GM12878 (cell line): Measurements from ENCODE around the gene MYO1D. TPM values are rescaled to one million over a fixed set of nuclear protein-coding genes. Genes with fewer than 3 reads are reported as not detected.

Source experiments
- ETV6 ChIP-seq, 2 experiments: fragments of 450-650 bp in 1 of 2; IDR thresholded peaks in 1 of 2; conservative IDR thresholded peaks in 1 of 2; 2 replicates each; pipeline ENCODE4 v1.6.1; 2014; ENCODE audit warnings: antibody characterized with exemption in 1 of 2, borderline replicate concordance in 1 of 2, low read depth in 1 of 2, mild to moderate bottlenecking in 1 of 2, moderate library complexity in 1 of 2
- IRF5 ChIP-seq: fragments of 450-650 bp; IDR thresholded peaks from 2 replicates; pipeline ENCODE4 v1.6.1; 2017; ENCODE audit warnings: borderline replicate concordance
- MLLT1 ChIP-seq: fragments of 450-650 bp; IDR thresholded peaks from 2 replicates; pipeline ENCODE4 v1.6.1; 2016; ENCODE audit warnings: mild to moderate bottlenecking
- NKRF ChIP-seq: fragments of 450-650 bp; conservative IDR thresholded peaks from 2 replicates; pipeline ENCODE4 v1.6.1; 2017; ENCODE audit warnings: mild to moderate bottlenecking, moderate library complexity
- PAX5 ChIP-seq: IDR thresholded peaks from 2 replicates; pipeline ENCODE4 v1.6.1; 2011; ENCODE audit warnings: low read depth, low read length, borderline replicate concordance
- RB1 ChIP-seq: fragments of 450-650 bp; formaldehyde crosslinking; IDR thresholded peaks from 2 replicates; pipeline ENCODE4 v1.6.1; 2017; ENCODE audit warnings: mild to moderate bottlenecking, borderline replicate concordance
- SUZ12 ChIP-seq: fragments of 200-600 bp; sonication (generic); IDR thresholded peaks from one replicate; pipeline ENCODE4 v1.6.1; 2018; ENCODE audit warnings: antibody characterized with exemption, mild to moderate bottlenecking; ENCODE audit not compliant: unreplicated experiment
- TCF3 ChIP-seq: IDR thresholded peaks from 2 replicates; pipeline ENCODE4 v1.6.1; 2012; ENCODE audit warnings: low read depth, mild to moderate bottlenecking, low read length, borderline replicate concordance; ENCODE audit not compliant: insufficient read depth
- polyA plus RNA-seq, 11 experiments: library from polyadenylated mRNA; depleted of rRNA in 4 of 11; unstranded in 6 of 11; stranded (reverse) in 5 of 11; fragments of >200 nt; fragmentation: Nextera tagmentation in 4 of 11; fragmentation: Illumina TruSeq in 1 of 11; extraction: Ambion mirVana in 4 of 11; extraction: Trizol in 1 of 11; gene quantifications; 1 replicate in 1 of 11; 2 replicates in 10 of 11; pipeline versions ENCODE4 v1.2.1 to v1.2.3, GENCODE V29; 2011 to 2016; ENCODE audit warnings: inconsistent platforms in 2 of 11, missing spikeins in 2 of 11, low read depth in 1 of 11
- total RNA-seq, 4 experiments: library from RNA; depleted of rRNA in 3 of 4; stranded (reverse); fragments of >200 nt in 3 of 4; fragmentation: Illumina TruSeq in 1 of 4; extraction: Trizol in 1 of 4; gene quantifications; 2 replicates each; pipeline versions ENCODE4 v1.2.1 to v1.2.3, GENCODE V29; 2013 to 2021
- TF ChIP-seq, protein P1 (sequence below): fragments of 450-650 bp; formaldehyde crosslinking; IDR thresholded peaks from 2 replicates; pipeline ENCODE4 v1.4.0; 2020; ENCODE audit warnings: mild to moderate bottlenecking, moderate library complexity
- TF ChIP-seq, protein P2 (sequence below): fragments of 450-650 bp; IDR thresholded peaks from 2 replicates; pipeline ENCODE4 v1.6.1; 2018; ENCODE audit warnings: borderline replicate concordance, mild to moderate bottlenecking; ENCODE audit not compliant: partially characterized antibody
- TF ChIP-seq, protein P3 (sequence below): fragments of 450-650 bp; IDR thresholded peaks from 2 replicates; pipeline ENCODE4 v1.6.1; 2016; ENCODE audit warnings: mild to moderate bottlenecking, moderate library complexity, borderline replicate concordance

The MYO1D gene
- total and polyA plus RNA-seq, 10 of the 15 experiments (the other 5 are each of a cell fraction or from before 2014, with no cell fraction given): 1.8 to 37.7 (median 25.4) TPM

DNA sequence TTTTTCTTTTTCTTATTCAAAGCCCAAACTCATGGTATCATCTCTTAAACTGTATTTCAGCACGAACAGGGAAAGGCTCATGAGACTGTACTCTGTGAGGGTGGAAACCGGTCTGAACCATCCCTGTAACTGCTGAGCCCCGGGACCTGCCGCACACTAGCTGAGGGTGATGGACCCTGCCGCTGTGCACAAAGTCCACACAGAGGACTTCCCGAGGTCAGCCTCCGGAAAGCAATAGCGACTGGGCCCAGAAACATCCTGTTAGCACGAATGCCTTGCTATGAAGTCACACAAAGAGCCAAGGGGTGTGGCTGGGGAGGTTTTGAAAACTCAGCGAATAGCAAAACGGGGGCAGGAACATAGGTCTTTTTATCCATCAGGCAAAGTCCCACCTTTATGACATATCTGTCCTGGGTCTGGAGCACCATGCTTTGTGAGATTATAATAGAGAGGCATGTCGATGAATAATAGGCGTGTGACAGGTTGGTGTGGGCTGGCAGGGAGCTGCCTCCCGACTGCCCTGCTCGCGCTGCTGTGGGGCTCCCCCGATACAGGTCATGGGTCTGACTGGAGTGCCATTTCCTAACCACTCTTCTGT, 356.7 kb downstream of the MYO1D start (continued):
- TF ChIP-seq, protein P1, sequence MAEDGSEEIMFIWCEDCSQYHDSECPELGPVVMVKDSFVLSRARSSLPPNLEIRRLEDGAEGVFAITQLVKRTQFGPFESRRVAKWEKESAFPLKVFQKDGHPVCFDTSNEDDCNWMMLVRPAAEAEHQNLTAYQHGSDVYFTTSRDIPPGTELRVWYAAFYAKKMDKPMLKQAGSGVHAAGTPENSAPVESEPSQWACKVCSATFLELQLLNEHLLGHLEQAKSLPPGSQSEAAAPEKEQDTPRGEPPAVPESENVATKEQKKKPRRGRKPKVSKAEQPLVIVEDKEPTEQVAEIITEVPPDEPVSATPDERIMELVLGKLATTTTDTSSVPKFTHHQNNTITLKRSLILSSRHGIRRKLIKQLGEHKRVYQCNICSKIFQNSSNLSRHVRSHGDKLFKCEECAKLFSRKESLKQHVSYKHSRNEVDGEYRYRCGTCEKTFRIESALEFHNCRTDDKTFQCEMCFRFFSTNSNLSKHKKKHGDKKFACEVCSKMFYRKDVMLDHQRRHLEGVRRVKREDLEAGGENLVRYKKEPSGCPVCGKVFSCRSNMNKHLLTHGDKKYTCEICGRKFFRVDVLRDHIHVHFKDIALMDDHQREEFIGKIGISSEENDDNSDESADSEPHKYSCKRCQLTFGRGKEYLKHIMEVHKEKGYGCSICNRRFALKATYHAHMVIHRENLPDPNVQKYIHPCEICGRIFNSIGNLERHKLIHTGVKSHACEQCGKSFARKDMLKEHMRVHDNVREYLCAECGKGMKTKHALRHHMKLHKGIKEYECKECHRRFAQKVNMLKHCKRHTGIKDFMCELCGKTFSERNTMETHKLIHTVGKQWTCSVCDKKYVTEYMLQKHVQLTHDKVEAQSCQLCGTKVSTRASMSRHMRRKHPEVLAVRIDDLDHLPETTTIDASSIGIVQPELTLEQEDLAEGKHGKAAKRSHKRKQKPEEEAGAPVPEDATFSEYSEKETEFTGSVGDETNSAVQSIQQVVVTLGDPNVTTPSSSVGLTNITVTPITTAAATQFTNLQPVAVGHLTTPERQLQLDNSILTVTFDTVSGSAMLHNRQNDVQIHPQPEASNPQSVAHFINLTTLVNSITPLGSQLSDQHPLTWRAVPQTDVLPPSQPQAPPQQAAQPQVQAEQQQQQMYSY (CRISPR knock-in tag): no peak
- TF ChIP-seq SUZ12 (no peak), NKRF (no peak), PAX5 (peak; percentile 88), ETV6 (conservative IDR thresholded peaks at IDR 0.05 in 1 of 2, IDR thresholded peaks at IDR 0.05 in 1 of 2; ENCODE audit: borderline replicate concordance in 1 of 2, low read depth in 1 of 2) (peak in 1 of 2 experiments; percentile 63; a peak in 1 of 4 replicates), RB1 (no peak), MLLT1 (peak; percentile 94), IRF5 (no peak), TCF3 (no peak)
- TF ChIP-seq, protein P2, sequence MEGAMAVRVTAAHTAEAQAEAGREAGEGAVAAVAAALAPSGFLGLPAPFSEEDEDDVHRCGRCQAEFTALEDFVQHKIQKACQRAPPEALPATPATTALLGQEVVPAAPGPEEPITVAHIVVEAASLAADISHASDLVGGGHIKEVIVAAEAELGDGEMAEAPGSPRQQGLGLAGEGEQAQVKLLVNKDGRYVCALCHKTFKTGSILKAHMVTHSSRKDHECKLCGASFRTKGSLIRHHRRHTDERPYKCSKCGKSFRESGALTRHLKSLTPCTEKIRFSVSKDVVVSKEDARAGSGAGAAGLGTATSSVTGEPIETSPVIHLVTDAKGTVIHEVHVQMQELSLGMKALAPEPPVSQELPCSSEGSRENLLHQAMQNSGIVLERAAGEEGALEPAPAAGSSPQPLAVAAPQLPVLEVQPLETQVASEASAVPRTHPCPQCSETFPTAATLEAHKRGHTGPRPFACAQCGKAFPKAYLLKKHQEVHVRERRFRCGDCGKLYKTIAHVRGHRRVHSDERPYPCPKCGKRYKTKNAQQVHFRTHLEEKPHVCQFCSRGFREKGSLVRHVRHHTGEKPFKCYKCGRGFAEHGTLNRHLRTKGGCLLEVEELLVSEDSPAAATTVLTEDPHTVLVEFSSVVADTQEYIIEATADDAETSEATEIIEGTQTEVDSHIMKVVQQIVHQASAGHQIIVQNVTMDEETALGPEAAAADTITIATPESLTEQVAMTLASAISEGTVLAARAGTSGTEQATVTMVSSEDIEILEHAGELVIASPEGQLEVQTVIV: no peak
- TF ChIP-seq, protein P3, sequence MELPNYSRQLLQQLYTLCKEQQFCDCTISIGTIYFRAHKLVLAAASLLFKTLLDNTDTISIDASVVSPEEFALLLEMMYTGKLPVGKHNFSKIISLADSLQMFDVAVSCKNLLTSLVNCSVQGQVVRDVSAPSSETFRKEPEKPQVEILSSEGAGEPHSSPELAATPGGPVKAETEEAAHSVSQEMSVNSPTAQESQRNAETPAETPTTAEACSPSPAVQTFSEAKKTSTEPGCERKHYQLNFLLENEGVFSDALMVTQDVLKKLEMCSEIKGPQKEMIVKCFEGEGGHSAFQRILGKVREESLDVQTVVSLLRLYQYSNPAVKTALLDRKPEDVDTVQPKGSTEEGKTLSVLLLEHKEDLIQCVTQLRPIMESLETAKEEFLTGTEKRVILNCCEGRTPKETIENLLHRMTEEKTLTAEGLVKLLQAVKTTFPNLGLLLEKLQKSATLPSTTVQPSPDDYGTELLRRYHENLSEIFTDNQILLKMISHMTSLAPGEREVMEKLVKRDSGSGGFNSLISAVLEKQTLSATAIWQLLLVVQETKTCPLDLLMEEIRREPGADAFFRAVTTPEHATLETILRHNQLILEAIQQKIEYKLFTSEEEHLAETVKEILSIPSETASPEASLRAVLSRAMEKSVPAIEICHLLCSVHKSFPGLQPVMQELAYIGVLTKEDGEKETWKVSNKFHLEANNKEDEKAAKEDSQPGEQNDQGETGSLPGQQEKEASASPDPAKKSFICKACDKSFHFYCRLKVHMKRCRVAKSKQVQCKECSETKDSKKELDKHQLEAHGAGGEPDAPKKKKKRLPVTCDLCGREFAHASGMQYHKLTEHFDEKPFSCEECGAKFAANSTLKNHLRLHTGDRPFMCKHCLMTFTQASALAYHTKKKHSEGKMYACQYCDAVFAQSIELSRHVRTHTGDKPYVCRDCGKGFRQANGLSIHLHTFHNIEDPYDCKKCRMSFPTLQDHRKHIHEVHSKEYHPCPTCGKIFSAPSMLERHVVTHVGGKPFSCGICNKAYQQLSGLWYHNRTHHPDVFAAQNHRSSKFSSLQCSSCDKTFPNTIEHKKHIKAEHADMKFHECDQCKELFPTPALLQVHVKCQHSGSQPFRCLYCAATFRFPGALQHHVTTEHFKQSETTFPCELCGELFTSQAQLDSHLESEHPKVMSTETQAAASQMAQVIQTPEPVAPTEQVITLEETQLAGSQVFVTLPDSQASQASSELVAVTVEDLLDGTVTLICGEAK: no peak; the same call in 1 of the 2 replicates
